HS-27A (cell line): ENCODE data around the gene TATDN3.
"Not testable (repeated sequence)": the region's sequence is repeated elsewhere in the genome, so short reads cannot be mapped to it uniquely, and the experiment has no call there.

Source experiments
- DNase-seq: peaks from one replicate; pipeline ENCODE4 v3.0.0-alpha.2; 2012; ENCODE audit warnings: low read depth, missing footprints

Gene TATDN3, protein sequence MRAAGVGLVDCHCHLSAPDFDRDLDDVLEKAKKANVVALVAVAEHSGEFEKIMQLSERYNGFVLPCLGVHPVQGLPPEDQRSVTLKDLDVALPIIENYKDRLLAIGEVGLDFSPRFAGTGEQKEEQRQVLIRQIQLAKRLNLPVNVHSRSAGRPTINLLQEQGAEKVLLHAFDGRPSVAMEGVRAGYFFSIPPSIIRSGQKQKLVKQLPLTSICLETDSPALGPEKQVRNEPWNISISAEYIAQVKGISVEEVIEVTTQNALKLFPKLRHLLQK

DNA sequence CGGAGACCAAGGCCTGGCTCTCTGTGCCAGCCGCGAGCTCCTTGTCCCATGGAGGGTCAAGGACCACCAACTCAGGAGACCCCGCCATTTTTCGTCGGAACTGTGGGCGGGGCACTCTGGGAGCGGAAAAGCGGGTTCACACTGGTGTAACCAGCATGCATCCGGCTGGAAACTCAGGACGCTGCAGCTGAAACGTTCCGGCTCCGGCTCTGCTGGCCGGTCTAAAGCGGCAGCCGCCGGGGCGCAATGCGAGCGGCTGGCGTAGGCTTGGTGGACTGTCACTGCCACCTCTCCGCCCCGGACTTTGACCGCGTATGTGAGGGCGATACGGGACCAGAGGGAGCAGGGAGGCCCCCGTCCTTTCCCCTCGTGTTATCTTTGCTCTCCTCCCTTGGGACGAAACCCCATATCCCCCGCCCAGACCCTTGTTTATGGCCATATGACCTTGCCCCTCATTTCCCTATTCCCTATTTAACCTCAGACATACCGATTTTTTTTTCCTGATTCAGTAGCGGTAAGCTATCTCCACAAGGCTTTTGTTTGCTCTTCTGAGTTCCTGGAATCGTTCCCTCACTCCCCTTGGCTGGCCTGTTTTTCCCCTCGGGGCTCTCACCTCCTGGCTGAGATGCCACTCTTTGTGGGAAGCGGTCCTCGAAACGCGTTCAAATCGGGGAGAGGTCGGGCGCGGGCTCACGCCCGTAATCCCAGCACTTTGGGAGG is at the start of gene TATDN3, which contains the start of gene NSL1:
Gene TATDN3 (plus strand): TSS at position 219 of the 720 bp plus-strand sequence. CDS start 28 bp downstream, at position 247.
Gene NSL1 (minus strand): TSS at position 102 of the 720 bp plus-strand sequence. CDS start 14 bp downstream, at position 88.
- peak; percentile 90 for DNase-seq

DNA sequence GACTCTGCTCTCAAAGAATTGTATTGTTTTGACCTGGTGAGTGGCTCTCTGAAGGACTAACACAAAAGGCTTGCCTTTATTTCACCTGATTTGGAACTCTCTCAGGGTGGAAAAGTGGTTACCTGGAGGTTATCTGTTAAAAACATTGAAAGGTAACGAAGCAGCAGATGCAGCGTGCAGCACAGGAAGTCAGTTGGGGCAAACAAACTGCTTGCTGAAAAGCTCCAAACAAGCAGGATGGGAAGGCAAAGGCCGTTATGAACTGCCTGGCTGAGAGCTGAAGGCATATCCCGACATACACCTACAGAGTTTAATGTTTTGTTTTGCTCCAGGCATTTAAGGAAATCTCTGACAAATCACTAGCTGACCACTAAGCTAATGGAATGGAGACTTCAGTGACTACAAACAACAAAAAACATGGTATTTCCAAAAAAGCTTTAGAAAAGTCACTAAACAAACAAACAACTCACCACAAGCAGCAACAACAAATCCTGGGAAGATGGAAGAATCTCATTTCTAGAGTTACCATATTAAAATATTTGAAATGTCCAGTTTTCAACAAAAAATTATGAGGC is 47.7 kb upstream of the TATDN3 start:
- no peak for DNase-seq

DNA sequence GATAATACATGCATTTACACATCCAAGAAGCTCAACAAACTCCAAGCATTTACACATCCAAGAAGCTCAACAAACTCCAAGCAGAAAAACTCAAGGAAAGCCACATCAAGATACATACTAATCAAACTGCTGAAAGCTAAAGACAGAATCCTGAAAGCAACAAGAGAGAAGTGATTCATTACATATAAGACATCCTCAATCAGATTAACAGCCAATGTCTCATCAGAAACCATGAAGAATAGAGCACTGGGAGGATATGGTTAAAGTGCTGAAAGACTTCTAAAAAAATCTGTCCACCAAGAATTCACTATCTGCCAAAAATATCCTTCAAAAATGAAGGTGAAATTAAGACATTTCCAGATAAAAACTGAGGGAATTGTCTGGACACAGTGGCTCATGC is 46.4 kb upstream of the TATDN3 start:
- no peak for DNase-seq

DNA sequence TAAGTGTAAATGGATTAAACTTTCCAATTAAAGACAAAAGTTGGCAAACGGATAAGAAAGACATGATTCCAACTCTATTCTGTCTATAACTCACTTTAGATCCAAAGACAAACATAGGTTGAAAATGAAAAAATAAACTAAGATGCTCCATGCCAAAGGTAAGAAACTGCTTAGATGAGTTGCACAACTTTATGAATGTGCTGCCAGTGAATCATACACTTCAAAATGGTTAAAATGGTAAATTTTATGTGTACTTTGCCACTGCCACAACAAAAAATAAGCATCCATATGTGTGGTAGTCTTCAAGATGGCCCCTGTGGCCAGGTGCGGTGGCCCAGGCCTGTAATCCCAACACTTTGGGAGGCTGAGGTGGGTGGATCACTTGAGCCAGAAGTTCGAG is 45.1 kb upstream of the TATDN3 start:
- no peak for DNase-seq

DNA sequence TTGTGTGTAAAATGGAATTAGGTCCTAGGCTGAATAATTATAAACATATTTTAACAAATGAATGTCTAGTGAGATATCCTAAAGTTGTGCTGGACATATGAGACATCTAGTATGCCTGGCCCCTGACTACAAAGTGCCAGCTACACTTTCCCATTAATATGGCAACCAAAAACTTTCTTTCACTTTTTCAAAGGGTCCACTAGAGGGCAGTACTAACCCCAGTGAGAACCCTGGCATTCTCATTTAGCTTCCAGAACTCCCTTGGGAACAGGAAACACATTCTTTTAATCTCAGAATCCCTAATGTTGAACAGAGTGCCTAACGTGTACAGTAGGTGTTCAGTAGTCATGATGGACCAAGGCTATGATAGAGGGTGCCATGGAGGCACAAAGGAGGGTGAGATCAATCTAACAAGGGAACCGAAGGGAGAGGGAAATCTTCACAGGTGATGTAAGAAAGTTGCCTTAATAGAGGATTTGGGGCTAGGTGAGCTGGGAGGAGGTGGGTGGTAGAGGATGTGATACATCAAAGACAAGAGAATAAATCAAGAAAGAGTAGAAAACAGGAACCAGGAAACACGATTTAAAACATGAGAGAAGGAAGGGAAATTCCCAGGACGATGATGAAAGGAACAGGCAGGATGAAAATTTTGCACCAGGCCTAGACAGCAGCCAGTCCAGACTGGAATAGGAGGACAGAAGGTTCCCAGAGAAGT is 41.7 kb upstream of the TATDN3 start:
- peak; percentile 40 for DNase-seq

DNA sequence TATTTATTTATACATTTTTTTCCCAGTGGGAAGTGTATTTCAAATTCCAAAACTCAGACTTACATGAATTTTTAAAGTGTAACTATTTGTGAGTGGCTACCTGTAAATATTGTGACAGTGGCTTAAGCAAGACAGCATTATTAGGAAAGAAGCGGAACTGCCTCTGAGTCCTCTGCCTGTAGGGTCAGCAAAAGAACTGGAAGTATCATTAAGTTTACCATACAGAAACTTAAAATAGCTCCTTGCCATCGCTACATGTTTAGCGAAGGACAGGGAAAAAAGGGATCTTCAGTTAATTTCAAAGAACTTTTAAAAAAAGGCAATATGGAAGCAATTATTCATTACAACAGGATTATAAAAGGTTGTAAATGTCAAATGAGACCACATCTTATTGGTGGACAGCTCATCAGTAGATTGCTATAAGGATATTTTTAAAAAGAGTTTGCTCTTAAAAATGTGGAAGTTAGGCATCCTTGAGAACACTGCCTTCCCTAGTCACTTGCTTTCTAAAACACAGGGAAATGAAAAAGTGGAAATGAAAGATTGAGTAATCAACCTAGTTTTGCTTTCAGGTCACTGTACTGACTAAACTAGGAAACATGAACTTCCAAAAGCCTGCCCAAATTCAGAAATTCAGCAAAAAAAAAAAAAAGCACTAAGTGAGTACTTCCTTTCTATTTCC is 39.3 kb upstream of the TATDN3 start:
- DNase-seq, result no peak

DNA sequence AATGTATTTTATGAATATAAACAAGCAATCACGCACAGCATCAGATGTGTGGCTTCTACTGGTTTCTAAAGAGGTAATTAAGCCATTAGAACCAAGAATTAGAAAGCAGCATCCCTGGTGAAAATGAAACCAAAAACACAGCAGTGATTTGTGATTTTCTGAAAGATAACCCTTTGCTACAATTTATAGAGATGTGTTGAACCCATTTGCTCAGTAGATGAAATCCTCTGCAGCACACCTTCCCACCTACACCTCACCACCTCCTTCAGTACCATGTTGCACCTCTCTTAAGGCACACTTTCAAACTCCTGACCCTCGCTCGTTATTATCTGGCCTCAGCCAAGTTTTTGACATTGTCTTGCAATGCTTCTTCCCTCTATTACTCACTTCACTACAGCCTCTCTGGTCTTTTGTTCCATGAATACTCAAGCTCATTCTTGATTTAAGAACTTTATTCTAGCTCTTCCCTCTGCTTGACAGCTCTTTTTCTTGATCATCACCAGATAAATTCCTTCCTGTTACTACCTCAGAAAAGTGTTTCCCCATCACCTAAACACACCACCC is 38.7 kb upstream of the TATDN3 start:
- no peak for DNase-seq

DNA sequence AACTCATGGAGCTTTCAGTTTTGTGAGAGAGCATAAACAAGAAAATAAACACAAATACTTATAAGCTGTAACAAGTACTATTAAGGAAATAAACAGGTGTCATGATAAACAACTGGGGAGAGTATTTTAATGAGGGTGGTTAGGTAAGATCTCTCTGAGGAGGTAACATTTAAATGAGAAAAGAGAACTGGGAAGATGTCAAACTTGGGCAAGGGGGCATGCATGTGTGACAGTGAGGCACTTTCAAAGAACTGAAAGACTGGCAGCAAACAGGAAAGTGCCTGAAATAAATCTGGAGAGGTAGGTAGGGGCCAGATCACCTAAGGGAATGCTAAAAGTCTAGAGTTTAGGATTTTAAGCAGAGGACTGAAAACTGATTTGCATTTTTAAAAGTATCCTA is 37.9 kb upstream of the TATDN3 start:
- DNase-seq, result no peak

DNA sequence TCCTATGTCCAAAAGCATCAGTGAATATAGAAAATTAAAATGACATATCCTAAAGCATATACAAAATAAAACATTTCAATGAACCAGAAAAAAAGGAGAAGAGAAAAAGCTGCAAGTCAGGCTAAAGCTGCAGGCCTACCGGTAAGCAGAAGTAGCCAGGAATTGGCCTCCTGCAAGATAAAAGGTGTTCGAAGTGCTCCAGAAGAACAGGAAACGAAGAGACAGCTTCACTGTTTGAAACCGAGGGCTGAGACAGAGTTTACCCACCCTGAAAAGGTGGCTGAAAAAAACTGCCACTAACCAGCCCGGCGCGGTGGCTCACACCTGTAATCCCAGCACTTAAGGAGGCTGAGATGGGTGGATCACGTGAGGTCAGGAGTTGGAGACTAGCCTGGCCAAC is 37.5 kb upstream of the TATDN3 start:
- DNase-seq, result no peak

DNA sequence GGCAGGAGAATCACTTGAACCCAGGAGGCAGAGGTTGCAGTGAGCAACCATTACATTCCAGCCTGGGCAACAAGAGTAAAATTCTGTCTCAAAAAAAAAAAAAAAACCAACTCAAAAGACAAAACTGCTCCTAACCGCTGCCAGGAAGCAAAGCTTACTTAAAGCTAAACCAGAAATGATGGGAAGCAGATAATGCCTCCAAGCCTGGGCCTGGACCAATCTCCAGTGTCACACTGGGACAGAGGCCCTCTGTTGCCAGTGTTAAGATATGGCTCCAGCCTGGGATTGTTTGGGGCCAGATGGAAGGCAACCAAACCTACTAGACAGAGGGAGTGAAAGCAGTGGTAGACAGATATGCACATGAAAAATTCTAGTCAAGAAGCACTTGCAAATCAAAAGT is 37.0 kb upstream of the TATDN3 start:
- no peak for DNase-seq

DNA sequence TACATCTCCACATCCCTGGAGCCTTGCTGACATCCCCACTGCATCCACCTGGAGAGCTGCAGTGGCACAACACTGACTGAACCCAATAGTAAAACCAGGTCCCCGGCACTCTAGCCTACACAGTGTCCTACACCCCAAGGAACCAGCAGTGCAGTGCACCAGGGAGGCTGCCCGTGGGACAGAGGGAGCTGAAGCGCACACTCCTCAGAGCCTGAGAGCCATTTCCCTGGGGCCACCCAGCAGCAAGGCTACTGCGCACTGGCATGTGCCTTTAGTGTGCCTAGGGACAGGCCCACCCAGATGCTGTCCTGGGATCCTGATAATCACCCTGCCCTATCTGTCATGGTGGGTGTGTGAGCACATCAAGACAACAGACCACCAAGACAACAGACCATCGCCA is 32.0 kb upstream of the TATDN3 start:
- no peak for DNase-seq

DNA sequence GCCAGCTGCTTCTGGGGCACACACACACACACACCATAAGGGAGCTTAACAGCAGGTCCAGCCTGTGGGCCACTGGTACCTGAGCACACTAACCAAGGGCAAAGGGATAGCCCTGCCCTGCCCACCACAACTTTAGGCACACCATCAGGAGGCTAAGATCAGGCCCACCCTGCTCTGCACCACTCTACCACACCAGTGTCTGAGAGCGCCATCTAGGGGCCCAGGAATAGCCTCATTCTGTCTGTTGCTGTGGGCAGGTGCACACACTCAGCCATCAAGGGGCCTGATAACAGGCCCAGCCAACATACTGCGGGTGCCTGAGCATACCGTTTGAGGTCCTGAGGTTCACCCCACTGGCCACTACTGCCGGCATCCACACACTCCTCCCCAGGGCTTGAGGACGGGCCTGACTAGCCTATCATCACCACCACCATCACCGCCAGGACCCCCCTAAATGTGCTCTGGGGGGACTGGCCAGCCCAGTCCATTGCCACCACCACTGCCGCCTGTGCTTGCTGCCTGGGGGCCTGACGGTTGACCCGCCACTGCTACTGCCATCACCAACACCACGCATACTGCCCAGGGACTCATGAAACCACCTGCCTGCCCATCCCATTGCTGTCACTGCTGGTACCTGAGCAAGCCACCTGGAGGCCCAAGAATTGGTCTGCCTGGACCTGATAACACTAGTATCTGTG is 31.4 kb upstream of the TATDN3 start:
- no peak for DNase-seq

DNA sequence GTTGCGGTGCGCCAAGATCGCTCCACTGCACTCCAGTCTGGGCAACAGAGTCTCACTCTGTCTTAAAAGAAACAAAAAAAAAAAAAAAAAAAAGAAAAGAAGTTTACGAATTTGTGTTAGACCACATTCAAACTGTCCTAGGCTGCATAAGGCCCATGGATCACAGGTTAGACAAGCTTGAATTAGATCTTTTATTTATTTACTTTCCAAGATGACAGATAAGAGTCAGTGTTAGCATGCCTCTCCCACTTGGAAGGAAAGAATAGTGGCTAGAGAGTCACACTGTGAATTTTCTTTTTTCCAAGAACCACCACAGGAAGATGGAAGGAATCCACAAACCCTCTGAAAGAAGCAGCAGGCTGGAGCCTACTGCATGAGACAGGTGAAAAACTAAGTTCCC is 29.5 kb upstream of the TATDN3 start:
- no peak for DNase-seq

DNA sequence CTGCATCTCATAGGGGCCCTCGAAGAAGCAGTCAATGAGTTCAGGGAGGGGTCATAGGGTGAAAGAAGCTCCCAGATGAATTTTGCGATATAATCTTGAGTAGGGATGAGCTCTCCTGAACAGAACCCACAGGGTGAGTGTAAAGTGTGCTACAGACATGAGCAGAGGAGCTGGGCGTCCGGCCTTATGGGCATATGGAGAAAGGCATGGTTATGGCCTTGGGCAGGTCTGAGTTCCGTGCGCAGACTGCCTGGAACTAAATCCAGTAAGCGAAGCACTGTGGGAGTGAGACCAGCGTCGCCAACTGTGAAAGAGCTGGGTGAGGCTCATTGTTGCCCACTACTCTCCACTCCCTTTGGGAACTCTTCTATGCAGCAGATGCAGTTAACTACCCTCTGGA is 28.9 kb upstream of the TATDN3 start:
- DNase-seq, result no peak

DNA sequence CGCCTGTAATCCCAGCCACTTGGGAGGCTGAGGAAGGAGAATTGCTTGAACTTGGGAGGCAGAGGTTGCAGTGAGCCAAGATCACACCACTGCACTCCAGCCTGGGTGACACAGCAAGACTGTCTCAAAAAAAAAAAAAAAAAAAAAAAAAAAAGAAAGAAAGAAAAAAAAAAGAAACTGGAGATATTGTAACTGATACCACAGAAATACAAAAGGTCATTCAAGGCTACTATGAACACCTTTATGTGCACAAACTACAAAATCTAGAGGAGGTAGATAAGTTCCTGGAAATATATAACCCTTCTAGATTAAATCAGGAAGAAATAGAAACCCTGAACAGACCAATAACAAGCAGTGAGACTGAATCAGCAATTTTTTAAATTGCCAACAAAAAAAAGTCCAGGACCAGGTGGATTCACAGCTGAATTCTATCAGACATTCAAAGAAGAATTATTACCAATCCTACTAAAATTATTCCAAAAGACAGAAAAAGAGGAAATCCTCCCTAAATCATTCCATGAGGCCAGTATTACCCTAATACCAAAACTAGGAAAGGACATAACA is 26.9 kb upstream of the TATDN3 start:
- not testable (repeated sequence) for DNase-seq

DNA sequence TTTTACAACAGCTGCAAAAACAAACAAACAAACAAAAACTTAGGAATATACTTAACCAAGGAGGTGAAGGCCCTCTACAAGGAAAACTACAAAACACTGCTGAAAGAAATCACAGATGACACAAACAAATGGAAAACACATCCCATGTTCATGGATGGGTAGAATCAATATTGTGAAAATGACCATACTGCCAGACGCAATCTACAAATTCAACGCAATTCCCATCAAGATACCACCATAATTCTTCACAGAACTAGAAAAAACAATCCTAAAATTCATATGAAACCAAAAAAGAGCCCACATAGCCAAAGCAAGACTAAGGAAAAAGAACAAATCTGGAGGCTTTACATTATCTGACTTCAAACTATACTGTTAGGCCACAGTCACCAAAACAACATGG is 24.9 kb upstream of the TATDN3 start:
- not testable (repeated sequence) for DNase-seq

DNA sequence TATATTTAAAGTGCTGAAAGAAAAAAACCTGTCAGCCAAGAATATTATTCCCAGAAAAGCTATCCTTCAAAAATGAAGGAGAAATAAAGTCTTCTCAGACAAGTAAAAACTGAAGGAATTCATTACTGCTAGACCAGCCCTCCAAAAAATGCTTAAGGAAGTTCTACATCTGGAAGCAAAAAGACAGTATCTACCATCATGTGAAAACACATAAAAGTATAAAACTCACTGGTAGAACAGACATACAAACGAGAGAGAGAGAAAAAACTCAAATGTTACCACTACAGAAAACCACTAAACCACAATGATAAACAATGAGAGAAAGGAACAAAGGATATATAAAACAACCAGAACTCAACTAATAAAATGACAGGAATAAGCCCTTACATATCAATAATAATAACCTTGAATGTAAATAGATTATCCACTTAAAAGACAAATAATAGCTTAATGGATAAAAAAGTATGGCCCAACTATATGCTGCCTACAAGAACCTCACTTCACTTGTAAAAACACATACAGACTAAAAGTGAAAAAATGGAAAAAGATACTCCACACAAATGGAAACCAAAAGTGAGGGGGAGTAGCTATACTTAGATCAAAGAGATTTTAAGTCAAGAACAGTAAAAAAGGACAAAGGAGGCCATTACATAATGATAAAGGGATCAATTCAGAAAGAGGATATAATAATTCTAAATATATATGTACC is 22.1 kb upstream of the TATDN3 start:
- no peak for DNase-seq

DNA sequence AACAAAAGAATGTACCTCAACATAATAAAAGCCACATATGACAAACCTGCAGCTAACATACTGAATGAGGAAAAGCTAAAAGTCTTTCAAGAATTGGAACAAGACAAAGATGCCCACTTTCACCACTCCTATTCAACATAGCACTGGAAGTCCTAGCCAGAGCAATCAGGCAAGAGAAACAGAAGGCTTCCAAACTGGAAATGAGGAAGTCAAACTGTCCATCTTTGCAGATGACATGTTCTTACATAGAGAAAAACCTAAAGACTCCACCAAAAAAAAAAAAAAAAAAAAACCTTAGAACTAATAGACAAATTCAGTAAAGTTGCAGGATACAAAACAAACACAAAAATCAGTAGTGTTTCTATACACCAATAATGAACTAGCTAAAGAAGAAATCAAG is 20.4 kb upstream of the TATDN3 start:
- DNase-seq, result no peak

DNA sequence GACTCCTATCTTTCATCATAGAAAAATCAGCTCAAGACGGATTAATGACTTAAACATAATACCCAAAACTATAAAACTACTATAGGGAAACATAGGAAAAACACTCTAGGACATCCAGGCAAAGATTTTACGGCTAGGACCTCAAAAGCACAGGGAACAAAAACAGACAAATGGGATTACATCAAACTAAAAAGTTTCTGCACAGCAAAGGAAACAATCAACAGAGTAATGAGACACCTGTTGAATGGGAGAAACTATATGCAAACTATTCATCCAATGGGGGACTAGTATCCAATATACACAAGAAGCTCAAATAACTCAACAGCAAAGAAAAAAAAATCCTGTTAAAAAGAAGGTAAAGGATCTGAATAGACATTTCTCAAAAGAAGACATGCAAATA is 18.7 kb upstream of the TATDN3 start:
- DNase-seq, result no peak

DNA sequence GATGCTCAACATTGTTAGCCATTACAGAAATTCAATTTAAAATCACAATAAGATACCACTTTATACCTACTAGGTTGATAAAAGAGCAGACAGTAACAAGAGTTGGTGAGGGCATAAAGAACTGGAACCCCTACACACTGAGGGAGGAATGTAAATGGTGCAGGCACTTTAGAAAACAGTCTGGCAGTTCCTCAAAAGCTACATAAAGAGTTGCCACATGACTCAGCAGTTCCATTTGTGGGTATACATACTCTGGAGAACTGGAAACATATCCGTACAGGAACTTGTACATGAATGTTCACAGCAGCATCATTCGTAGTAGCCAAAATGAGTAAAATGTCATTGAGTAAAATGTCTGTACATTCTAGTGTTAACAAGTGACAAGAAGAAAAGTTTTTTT is 17.1 kb upstream of the TATDN3 start:
- no peak for DNase-seq
